ENCODE measurements around the gene WT1.

WT1 gene

DNA sequence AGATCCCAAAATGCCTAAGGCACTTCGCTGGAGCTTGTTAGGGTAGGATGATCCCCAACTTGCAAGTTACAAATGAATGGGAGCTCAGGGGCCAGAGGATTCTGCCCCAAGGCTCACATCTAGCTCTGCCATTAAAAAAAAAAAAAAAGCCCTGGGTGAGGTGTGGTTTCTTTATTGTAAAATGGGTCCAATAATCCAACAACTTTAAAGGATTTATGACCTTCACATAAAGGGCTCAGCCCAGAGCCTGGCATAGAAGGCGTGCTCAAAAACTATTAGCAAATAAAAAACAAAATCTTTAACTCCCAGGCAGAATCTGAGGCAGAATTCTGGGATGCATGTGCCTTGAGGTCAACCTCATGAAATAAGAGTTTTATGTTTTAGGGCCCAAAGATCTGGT, 42.5 kb downstream of the WT1 start:
- no peak overlapping the region for H3K27ac ChIP-seq (ENCODE audit: low read length)
- H3K36me3 ChIP-seq (ENCODE audit: insufficient read depth, low read depth, low read length): no peaks in the 10 kb centered on the region
- 0 out of 2 replicates have a peak, but pooled peaks cover 3% of the 10 kb centered on the region for H3K27me3 ChIP-seq (ENCODE audit: insufficient read depth, low read length)
- no peaks in the 10 kb centered on the region for H3K4me1 ChIP-seq (ENCODE audit: insufficient read depth, low read length)
- no peak overlapping the region for H3K4me3 ChIP-seq (ENCODE audit: low read length)
- H3K9me3 ChIP-seq (ENCODE audit: insufficient read depth, low read depth, low read length): no peaks in the 10 kb centered on the region
- H3K9ac ChIP-seq (ENCODE audit: low read depth, low read length): no peak overlapping the region

DNA sequence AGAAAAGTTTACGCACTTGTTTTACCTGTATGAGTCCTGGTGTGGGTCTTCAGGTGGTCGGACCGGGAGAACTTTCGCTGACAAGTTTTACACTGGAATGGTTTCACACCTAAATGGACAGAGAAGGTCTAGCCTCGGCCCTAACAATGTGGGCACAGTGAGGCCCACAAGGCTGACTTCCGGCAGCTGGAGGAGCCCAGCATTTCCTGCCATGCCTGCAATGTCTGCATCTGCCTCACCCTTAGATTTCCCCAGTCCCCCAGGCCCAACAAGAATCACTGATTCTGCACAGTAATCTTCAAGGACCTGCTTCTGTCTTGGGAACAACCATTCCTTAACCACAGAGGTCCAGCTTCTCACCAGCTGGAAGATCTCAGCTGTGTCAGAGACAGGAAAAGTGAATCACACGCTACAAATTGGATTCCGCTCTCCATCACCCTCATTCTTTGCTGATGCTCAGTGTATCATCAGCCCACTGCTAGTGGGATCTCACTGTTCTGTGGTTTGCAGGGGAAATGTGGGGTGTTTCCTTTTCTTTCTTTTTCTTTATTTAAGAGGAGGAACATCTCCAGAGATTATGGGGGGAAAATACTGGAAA, 43.3 kb downstream of the WT1 start:
- Histone ChIP-seq H3K27ac (ENCODE audit: low read length) (no peak overlapping the region), H3K9me3 (ENCODE audit: insufficient read depth, low read depth, low read length) (no peaks in the 10 kb centered on the region), H3K4me1 (ENCODE audit: insufficient read depth, low read length) (no peaks in the 10 kb centered on the region), H3K4me3 (ENCODE audit: low read length) (no peak overlapping the region), H3K9ac (ENCODE audit: low read depth, low read length) (no peak overlapping the region), H3K36me3 (ENCODE audit: insufficient read depth, low read depth, low read length) (no peaks in the 10 kb centered on the region), H3K27me3 (ENCODE audit: insufficient read depth, low read length) (0 out of 2 replicates have a peak, but pooled peaks cover 3% of the 10 kb centered on the region)

DNA sequence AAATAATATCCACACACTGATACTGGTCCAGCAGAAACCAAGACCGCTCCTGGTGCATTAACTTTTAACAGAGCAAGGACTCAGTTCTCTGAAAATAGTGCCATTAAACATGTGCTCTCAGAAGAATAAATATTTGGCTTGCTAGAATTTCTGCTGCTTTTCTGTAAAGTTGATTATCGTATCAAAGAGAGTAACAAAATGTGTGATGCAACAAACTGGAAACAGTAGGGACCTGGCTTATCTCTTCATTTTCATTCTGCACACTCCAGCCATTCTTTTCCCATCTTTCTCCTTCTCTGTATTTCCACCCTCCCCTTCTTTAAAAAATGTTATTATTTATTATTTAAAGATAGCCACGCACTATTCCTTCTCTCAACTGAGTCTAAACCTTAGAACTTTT, 43.9 kb downstream of the WT1 start:
- Histone ChIP-seq H3K4me1 (ENCODE audit: insufficient read depth, low read length) (no peaks in the 10 kb centered on the region), H3K27me3 (ENCODE audit: insufficient read depth, low read length) (0 out of 2 replicates have a peak, but pooled peaks cover 3% of the 10 kb centered on the region), H3K36me3 (ENCODE audit: insufficient read depth, low read depth, low read length) (no peaks in the 10 kb centered on the region), H3K27ac (ENCODE audit: low read length) (no peak overlapping the region), H3K4me3 (ENCODE audit: low read length) (no peak overlapping the region), H3K9me3 (ENCODE audit: insufficient read depth, low read depth, low read length) (no peaks in the 10 kb centered on the region), H3K9ac (ENCODE audit: low read depth, low read length) (no peak overlapping the region)

GRCh38 chr11:32390712-32391111, 44.6 kb downstream of the WT1 start:
- no peaks in the 10 kb centered on the region; the same call in 1 of the 2 replicates for H3K4me1 ChIP-seq (ENCODE audit: insufficient read depth, low read length)
- H3K9ac ChIP-seq (ENCODE audit: low read depth, low read length): no peak overlapping the region
- H3K27ac ChIP-seq (ENCODE audit: low read length): no peak overlapping the region
- 0 out of 2 replicates have a peak, but pooled peaks cover 3% of the 10 kb centered on the region for H3K27me3 ChIP-seq (ENCODE audit: insufficient read depth, low read length)
- no peaks in the 10 kb centered on the region for H3K9me3 ChIP-seq (ENCODE audit: insufficient read depth, low read depth, low read length)
- H3K36me3 ChIP-seq (ENCODE audit: insufficient read depth, low read depth, low read length): no peaks in the 10 kb centered on the region
- no peak overlapping the region for H3K4me3 ChIP-seq (ENCODE audit: low read length)

DNA sequence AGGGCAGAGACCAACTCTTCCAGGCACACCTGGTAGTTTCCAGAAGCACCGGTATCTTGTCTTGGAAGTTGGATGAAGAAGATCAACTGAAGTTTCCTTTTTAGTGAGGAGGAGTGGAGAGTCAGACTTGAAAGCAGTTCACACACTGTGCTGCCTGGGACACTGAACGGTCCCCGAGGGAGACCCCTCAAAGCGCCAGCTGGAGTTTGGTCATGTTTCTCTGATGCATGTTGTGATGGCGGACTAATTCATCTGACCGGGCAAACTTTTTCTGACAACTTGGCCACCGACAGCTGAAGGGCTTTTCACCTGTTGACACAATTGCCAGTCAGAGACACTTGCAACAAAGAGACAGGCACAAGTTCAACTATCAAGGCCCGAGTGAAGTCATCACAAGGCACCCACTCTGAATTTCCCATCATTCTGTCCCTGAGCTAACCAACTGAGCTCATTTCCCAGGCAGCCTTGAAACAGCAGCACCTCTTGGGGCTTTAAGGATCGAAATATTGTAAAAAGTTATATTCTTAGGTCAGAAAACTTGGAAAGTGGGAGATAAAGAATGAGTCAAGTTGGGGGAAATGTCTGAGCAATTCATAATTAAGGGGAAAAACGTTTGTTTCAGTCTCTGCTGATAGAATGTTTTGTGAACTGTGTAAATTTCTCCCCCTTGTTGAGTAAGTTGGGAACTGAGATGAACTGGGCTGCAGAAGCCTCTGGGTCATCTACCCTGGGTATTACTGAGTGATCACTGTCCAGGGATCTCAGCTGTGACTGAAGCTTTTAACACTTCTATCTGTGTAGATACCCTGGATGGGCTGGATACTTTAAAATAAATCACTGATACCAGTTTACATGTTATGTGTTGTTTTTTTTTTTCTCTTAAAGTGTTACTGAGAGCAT, 46.2 kb downstream of the WT1 start:
- Histone ChIP-seq H3K27me3 (ENCODE audit: insufficient read depth, low read length) (0 out of 2 replicates have a peak, but pooled peaks cover 3% of the 10 kb centered on the region), H3K27ac (ENCODE audit: low read length) (no peak overlapping the region), H3K9ac (ENCODE audit: low read depth, low read length) (no peak overlapping the region), H3K36me3 (ENCODE audit: insufficient read depth, low read depth, low read length) (no peaks in the 10 kb centered on the region), H3K9me3 (ENCODE audit: insufficient read depth, low read depth, low read length) (no peaks in the 10 kb centered on the region), H3K4me3 (ENCODE audit: low read length) (no peak overlapping the region), H3K4me1 (ENCODE audit: insufficient read depth, low read length) (no peaks in the 10 kb centered on the region; the same call in 1 of the 2 replicates)

DNA sequence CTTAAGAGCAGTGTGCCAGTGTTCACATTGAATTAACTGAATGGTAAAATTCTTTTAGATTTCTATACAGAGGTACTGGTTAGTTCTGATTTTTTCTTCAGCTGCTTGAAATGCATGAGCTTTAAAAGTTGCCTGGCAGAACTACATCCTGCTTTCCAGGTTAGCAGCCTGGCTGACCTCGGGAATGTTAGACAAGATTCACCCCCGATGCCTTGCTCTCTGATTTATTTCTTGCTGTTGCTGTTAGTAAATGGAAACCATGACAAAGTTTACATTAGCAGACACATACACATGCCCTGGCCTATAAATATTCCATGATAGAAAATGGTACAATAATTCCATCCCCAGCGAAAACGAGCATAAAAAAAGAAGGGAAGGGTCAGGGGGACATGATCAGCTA, 47.0 kb downstream of the WT1 start:
- Histone ChIP-seq H3K36me3 (ENCODE audit: insufficient read depth, low read depth, low read length) (no peaks in the 10 kb centered on the region), H3K27ac (ENCODE audit: low read length) (no peak overlapping the region), H3K27me3 (ENCODE audit: insufficient read depth, low read length) (0 out of 2 replicates have a peak, but pooled peaks cover 3% of the 10 kb centered on the region), H3K4me1 (ENCODE audit: insufficient read depth, low read length) (no peaks in the 10 kb centered on the region; the same call in 1 of the 2 replicates), H3K4me3 (ENCODE audit: low read length) (no peak overlapping the region), H3K9ac (ENCODE audit: low read depth, low read length) (no peak overlapping the region), H3K9me3 (ENCODE audit: insufficient read depth, low read depth, low read length) (no peaks in the 10 kb centered on the region)

DNA sequence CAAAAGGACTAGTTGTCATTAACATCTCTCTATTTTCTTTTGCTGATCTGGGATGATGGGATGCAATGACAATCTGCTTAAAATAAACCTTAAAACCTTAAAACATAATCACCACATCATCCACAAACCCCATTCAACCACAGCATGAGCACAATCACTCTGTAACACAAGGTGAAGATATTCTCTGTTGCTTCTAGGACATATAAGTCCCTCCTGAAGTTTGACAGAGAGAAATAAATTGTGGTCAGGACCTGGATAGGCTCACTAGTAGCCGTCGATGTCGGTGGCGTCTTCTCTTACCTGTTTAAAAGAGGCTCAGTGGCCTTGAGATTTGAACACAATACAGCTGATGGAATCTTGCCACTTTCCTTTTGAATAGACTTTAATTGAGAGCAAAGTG, 47.9 kb downstream of the WT1 start:
- Histone ChIP-seq H3K27ac (ENCODE audit: low read length) (no peak overlapping the region), H3K36me3 (ENCODE audit: insufficient read depth, low read depth, low read length) (no peaks in the 10 kb centered on the region), H3K9ac (ENCODE audit: low read depth, low read length) (no peak overlapping the region), H3K9me3 (ENCODE audit: insufficient read depth, low read depth, low read length) (no peaks in the 10 kb centered on the region), H3K4me3 (ENCODE audit: low read length) (no peak overlapping the region), H3K4me1 (ENCODE audit: insufficient read depth, low read length) (no peaks in the 10 kb centered on the region; the same call in 1 of the 2 replicates), H3K27me3 (ENCODE audit: insufficient read depth, low read length) (0 out of 2 replicates have a peak, but pooled peaks cover 3% of the 10 kb centered on the region)

DNA sequence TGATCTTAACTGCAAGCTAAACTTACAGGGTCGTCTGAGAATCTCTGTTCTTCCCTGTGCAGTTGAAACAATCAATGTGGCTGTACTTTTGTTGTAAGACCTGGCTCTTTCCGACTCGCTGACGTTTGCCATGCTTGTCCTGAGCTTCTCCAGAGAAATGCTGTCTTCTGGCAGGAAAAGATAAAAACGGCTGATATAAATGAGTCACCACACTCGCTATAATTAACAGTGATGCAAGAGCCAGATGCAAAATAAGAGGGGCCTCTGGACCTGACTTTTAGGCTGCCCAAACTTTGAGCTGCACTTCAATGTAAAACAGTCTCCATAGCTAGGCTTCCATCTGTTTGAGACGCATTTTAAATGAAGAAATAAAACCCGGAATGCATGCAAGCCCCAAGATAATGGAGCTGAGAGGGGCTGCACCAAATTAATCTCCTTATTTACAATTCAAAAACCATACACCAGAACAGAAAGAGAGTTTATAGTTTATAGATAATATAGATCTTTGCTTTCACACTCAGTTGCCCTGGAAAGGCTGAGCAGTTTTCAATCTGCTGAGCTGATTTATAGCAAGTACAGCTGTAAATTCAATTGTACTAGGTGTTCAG, 48.5 kb downstream of the WT1 start:
- Histone ChIP-seq H3K27me3 (ENCODE audit: insufficient read depth, low read length) (0 out of 2 replicates have a peak, but pooled peaks cover 3% of the 10 kb centered on the region), H3K9ac (ENCODE audit: low read depth, low read length) (no peak overlapping the region), H3K9me3 (ENCODE audit: insufficient read depth, low read depth, low read length) (no peaks in the 10 kb centered on the region), H3K27ac (ENCODE audit: low read length) (no peak overlapping the region), H3K36me3 (ENCODE audit: insufficient read depth, low read depth, low read length) (no peaks in the 10 kb centered on the region), H3K4me3 (ENCODE audit: low read length) (no peak overlapping the region), H3K4me1 (ENCODE audit: insufficient read depth, low read length) (no peaks in the 10 kb centered on the region; the same call in 1 of the 2 replicates)

GRCh38 chr11:32385998-32386397, 49.3 kb downstream of the WT1 start:
- no peak overlapping the region for H3K9ac ChIP-seq (ENCODE audit: low read depth, low read length)
- H3K27ac ChIP-seq (ENCODE audit: low read length): no peak overlapping the region
- H3K4me3 ChIP-seq (ENCODE audit: low read length): no peak overlapping the region
- H3K36me3 ChIP-seq (ENCODE audit: insufficient read depth, low read depth, low read length): no peaks in the 10 kb centered on the region
- no peaks in the 10 kb centered on the region; the same call in 1 of the 2 replicates for H3K4me1 ChIP-seq (ENCODE audit: insufficient read depth, low read length)
- 0 out of 2 replicates have a peak, but pooled peaks cover 3% of the 10 kb centered on the region for H3K27me3 ChIP-seq (ENCODE audit: insufficient read depth, low read length)
- no peaks in the 10 kb centered on the region for H3K9me3 ChIP-seq (ENCODE audit: insufficient read depth, low read depth, low read length)

GRCh38 chr11:32382339-32383049, 52.8 kb downstream of the WT1 start:
- Histone ChIP-seq H3K9ac (ENCODE audit: low read depth, low read length) (no peak overlapping the region), H3K27ac (ENCODE audit: low read length) (no peak overlapping the region), H3K36me3 (ENCODE audit: insufficient read depth, low read depth, low read length) (no peaks in the 10 kb centered on the region), H3K4me1 (ENCODE audit: insufficient read depth, low read length) (no peaks in the 10 kb centered on the region; the same call in 1 of the 2 replicates), H3K9me3 (ENCODE audit: insufficient read depth, low read depth, low read length) (no peaks in the 10 kb centered on the region), H3K4me3 (ENCODE audit: low read length) (no peak overlapping the region), H3K27me3 (ENCODE audit: insufficient read depth, low read length) (no peaks in the 10 kb centered on the region)

DNA sequence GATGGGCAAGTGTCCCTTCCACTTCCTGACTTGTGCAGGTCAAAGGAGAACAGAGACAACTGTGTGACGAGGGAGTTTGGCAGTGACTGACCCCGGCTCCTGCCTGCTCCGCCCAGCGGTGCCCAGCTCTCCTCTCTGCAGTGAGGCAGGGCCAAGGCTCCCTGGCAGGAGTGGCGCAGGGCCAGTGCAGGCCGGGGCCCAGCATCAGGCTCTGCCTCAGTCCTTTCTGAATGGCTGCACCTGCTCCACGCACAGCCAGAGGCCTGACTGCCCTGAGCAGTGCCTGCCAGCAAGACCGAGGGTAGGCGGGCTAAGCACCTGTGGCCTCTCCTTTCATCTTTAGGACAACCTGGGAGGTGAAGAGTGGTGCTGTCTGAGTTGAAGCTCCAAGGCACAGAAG, 54.2 kb downstream of the WT1 start:
- Histone ChIP-seq H3K4me1 (ENCODE audit: insufficient read depth, low read length) (no peaks in the 10 kb centered on the region; the same call in 1 of the 2 replicates), H3K36me3 (ENCODE audit: insufficient read depth, low read depth, low read length) (no peaks in the 10 kb centered on the region), H3K27ac (ENCODE audit: low read length) (no peak overlapping the region), H3K9me3 (ENCODE audit: insufficient read depth, low read depth, low read length) (no peaks in the 10 kb centered on the region), H3K9ac (ENCODE audit: low read depth, low read length) (no peak overlapping the region), H3K27me3 (ENCODE audit: insufficient read depth, low read length) (no peaks in the 10 kb centered on the region), H3K4me3 (ENCODE audit: low read length) (no peak overlapping the region)
